DLD1 (cell line): ENCODE data around the gene CYB5RL.
"Not testable (repeated sequence)": the region's sequence is repeated elsewhere in the genome, so short reads cannot be mapped to it uniquely, and the experiment has no call there.

Experiments
- in situ Hi-C: cut with HindIII; loops from 2 replicates; pipeline ENCODE4 v1.10.0; 2017; ENCODE audit warnings: low sequenced_read_pairs

The CYB5RL gene

GRCh38 chr1:54227091-54227602 is 27.3 kb upstream of the CYB5RL start:
- in situ Hi-C loops, result no loop called here

- in situ Hi-C loops, result no loop called here
Measured at GRCh38 chr1:54225986-54226559, 26.2 kb upstream of the CYB5RL start.

GRCh38 chr1:54225378-54225777 is 25.5 kb upstream of the CYB5RL start:
- in situ Hi-C loops, result no loop called here

- in situ Hi-C loops, result no loop called here
Measured at GRCh38 chr1:54224233-54224632, 24.4 kb upstream of the CYB5RL start.

- in situ Hi-C loops, result no loop called here
Measured at GRCh38 chr1:54223441-54224202, 23.8 kb upstream of the CYB5RL start.

- in situ Hi-C loops, result no loop called here
Measured at GRCh38 chr1:54222711-54223110, 22.9 kb upstream of the CYB5RL start.

- in situ Hi-C loops, result no loop called here
Measured at GRCh38 chr1:54221867-54222484, 22.1 kb upstream of the CYB5RL start.

- in situ Hi-C loops, result no loop called here
Measured at GRCh38 chr1:54221113-54221834, 21.4 kb upstream of the CYB5RL start.

GRCh38 chr1:54220004-54220811 is 20.4 kb upstream of the CYB5RL start:
- in situ Hi-C loops, result no loop called here

GRCh38 chr1:54219688-54220003 is 19.8 kb upstream of the CYB5RL start:
- in situ Hi-C loops, result no loop called here

GRCh38 chr1:54218883-54219687 is 19.3 kb upstream of the CYB5RL start:
- in situ Hi-C loops, result no loop called here

GRCh38 chr1:54215523-54215922 is 15.7 kb upstream of the CYB5RL start:
- in situ Hi-C loops, result no loop called here

GRCh38 chr1:54212872-54213271 is 13.0 kb upstream of the CYB5RL start:
- in situ Hi-C loops, result no loop called here

GRCh38 chr1:54207896-54208295 is 8.1 kb upstream of the CYB5RL start:
- in situ Hi-C loops, result not testable (repeated sequence)

GRCh38 chr1:54207287-54207686 is 7.5 kb upstream of the CYB5RL start:
- in situ Hi-C loops, result no loop called here

GRCh38 chr1:54204199-54204598 is 4.4 kb upstream of the CYB5RL start:
- in situ Hi-C loops, result no loop called here

- in situ Hi-C loops, result no loop called here
Measured at GRCh38 chr1:54200519-54200997, 728 bp upstream of the CYB5RL start.

- in situ Hi-C loops, result no loop called here
Measured at GRCh38 chr1:54199151-54199764, 572 bp downstream of the CYB5RL start.

GRCh38 chr1:54193453-54193852 is 6.4 kb downstream of the CYB5RL start:
- in situ Hi-C loops, result no loop called here
